Activated B cell treated with CpG ODN at 0.5 μM for 24 hours (primary cell): ENCODE data around the gene CCDC73. TPM values are rescaled to one million over a fixed set of nuclear protein-coding genes. Genes with fewer than 3 reads are reported as not detected.

Source experiments
- ATAC-seq: fragments of 200-7000 bp; cut with Tn5 transposase; one replicate; pipeline ENCODE4 v1.10.0; 2021; ENCODE audit warnings: low read depth, mild to moderate bottlenecking, moderate library complexity
- CTCF ChIA-PET: fragments of 350-600 bp; sonication (Branson Sonifier 250); formaldehyde crosslinking; loops from one replicate; lab custom pipeline; 2021; ENCODE audit warnings: antibody characterized with exemption; lab: Charles Lee
- POLR2A ChIA-PET: fragments of 350-600 bp; sonication (Branson Sonifier 250); formaldehyde crosslinking; loops from one replicate; lab custom pipeline; 2021; ENCODE audit warnings: antibody characterized with exemption; lab: Charles Lee
- DNase-seq: peaks from one replicate; pipeline ENCODE4 v3.0.0; 2022
- H3K27ac Mint-ChIP-seq: one replicate; pipeline ENCODE4 v1.8.0; 2020; ENCODE audit warnings: mixed read lengths
- H3K27me3 Mint-ChIP-seq: one replicate; pipeline ENCODE4 v1.8.0; 2021; ENCODE audit warnings: mixed read lengths
- H3K36me3 Mint-ChIP-seq: one replicate; pipeline ENCODE4 v1.8.0; 2021; ENCODE audit warnings: low read depth, mixed read lengths
- H3K4me1 Mint-ChIP-seq: one replicate; pipeline ENCODE4 v1.8.0; 2021; ENCODE audit warnings: mixed read lengths
- H3K4me3 Mint-ChIP-seq: one replicate; pipeline ENCODE4 v1.8.0; 2020; ENCODE audit warnings: mild to moderate bottlenecking, mixed read lengths
- H3K9me3 Mint-ChIP-seq: one replicate; pipeline ENCODE4 v1.8.0; 2020; ENCODE audit warnings: mixed read lengths
- CTCF ChIP-seq: fragments of 200-600 bp; IDR thresholded peaks from one replicate; pipeline ENCODE4 v1.8.0; 2022; ENCODE audit warnings: antibody characterized with exemption, mild to moderate bottlenecking
- intact Hi-C: fragments of 100-400 bp; cut with micrococcal nuclease; formaldehyde crosslinking; loops from one replicate; pipeline ENCODE4 v1.15.1; 2024
- total RNA-seq: library from RNA; stranded (reverse); gene quantifications from 2 replicates; pipeline ENCODE4 v1.2.3, GENCODE V29; 2022

Gene CCDC73
- total RNA-seq, 1 donor from 2014 or later: 0.07 TPM

- Mint-ChIP-seq H3K4me3 (no peak overlapping the region), H3K27me3 (no peaks in the 10 kb centered on the region), H3K27ac (no peak overlapping the region), H3K9me3 (no peaks in the 10 kb centered on the region), H3K36me3 (peaks cover 12% of the 10 kb centered on the region), H3K4me1 (peaks cover 23% of the 10 kb centered on the region)
- no peak for DNase-seq
- TF ChIP-seq CTCF: no peak
- intact Hi-C loops: loop anchor here (5.0 to 10.0 kb wide), 6 partner anchors 214 to 1654 kb away; partner anchors contain the start of genes CCDC73, DCDC1, DNAJC24 and ELP4
- ATAC-seq: no peak
- ChIA-PET CTCF (no interaction called here), POLR2A (no interaction called here)
Measured at GRCh38 chr11:32580967-32581366, 213.5 kb downstream of the CCDC73 start.

GRCh38 chr11:32576456-32576855, 218.0 kb downstream of the CCDC73 start:
- TF ChIP-seq CTCF: no peak
- ATAC-seq (no peak), DNase-seq (no peak)
- POLR2A ChIA-PET: no interaction called here
- no peaks in the 10 kb centered on the region for H3K36me3 Mint-ChIP-seq
- H3K9me3 Mint-ChIP-seq: no peaks in the 10 kb centered on the region
- intact Hi-C loops: no loop called here
- no peak overlapping the region for H3K27ac Mint-ChIP-seq
- H3K27me3 Mint-ChIP-seq: peaks cover 11% of the 10 kb centered on the region
- H3K4me1 Mint-ChIP-seq: no peaks in the 10 kb centered on the region
- CTCF ChIA-PET: no interaction called here
- no peak overlapping the region for H3K4me3 Mint-ChIP-seq

GRCh38 chr11:32575070-32575469, 219.4 kb downstream of the CCDC73 start:
- H3K27me3 Mint-ChIP-seq: peaks cover 13% of the 10 kb centered on the region
- POLR2A ChIA-PET: no interaction called here
- H3K27ac Mint-ChIP-seq: no peak overlapping the region
- no peak for DNase-seq
- CTCF ChIA-PET: no interaction called here
- H3K9me3 Mint-ChIP-seq: no peaks in the 10 kb centered on the region
- intact Hi-C loops: no loop called here
- H3K4me3 Mint-ChIP-seq: no peak overlapping the region
- no peaks in the 10 kb centered on the region for H3K4me1 Mint-ChIP-seq
- TF ChIP-seq CTCF: no peak
- H3K36me3 Mint-ChIP-seq: no peaks in the 10 kb centered on the region
- ATAC-seq: no peak

GRCh38 chr11:32574421-32574820, 220.0 kb downstream of the CCDC73 start:
- no peaks in the 10 kb centered on the region for H3K9me3 Mint-ChIP-seq
- no peak for ATAC-seq
- intact Hi-C loops: no loop called here
- CTCF ChIA-PET: no interaction called here
- DNase-seq: no peak
- H3K27ac Mint-ChIP-seq: no peak overlapping the region
- TF ChIP-seq CTCF: no peak
- no peak overlapping the region for H3K4me3 Mint-ChIP-seq
- peaks cover 13% of the 10 kb centered on the region for H3K27me3 Mint-ChIP-seq
- H3K36me3 Mint-ChIP-seq: no peaks in the 10 kb centered on the region
- H3K4me1 Mint-ChIP-seq: no peaks in the 10 kb centered on the region
- POLR2A ChIA-PET: no interaction called here

- POLR2A ChIA-PET: interaction anchor here (0.6 to 0.7 kb wide), 2 partner anchors 11 to 1017 kb away, joined by 3 to 5 read pairs; partner anchors contain the start of gene EIF3M
- no peak for ATAC-seq
- CTCF ChIA-PET: no interaction called here
- peaks cover 13% of the 10 kb centered on the region for H3K27me3 Mint-ChIP-seq
- no peaks in the 10 kb centered on the region for H3K9me3 Mint-ChIP-seq
- H3K4me3 Mint-ChIP-seq: no peak overlapping the region
- H3K36me3 Mint-ChIP-seq: no peaks in the 10 kb centered on the region
- no peaks in the 10 kb centered on the region for H3K4me1 Mint-ChIP-seq
- no peak for TF ChIP-seq CTCF
- no peak overlapping the region for H3K27ac Mint-ChIP-seq
- no peak for DNase-seq
- intact Hi-C loops: no loop called here
Measured at GRCh38 chr11:32573228-32573627, 221.2 kb downstream of the CCDC73 start.
